HG02623 (cell line): ENCODE results near the gene NPW.

Source experiments
- ATAC-seq: cut with Tn5 transposase; IDR thresholded peaks from one replicate; pipeline ENCODE4 v1.9.1; 2021; ENCODE audit warnings: moderate library complexity; ENCODE audit not compliant: unreplicated experiment

The NPW gene

DNA sequence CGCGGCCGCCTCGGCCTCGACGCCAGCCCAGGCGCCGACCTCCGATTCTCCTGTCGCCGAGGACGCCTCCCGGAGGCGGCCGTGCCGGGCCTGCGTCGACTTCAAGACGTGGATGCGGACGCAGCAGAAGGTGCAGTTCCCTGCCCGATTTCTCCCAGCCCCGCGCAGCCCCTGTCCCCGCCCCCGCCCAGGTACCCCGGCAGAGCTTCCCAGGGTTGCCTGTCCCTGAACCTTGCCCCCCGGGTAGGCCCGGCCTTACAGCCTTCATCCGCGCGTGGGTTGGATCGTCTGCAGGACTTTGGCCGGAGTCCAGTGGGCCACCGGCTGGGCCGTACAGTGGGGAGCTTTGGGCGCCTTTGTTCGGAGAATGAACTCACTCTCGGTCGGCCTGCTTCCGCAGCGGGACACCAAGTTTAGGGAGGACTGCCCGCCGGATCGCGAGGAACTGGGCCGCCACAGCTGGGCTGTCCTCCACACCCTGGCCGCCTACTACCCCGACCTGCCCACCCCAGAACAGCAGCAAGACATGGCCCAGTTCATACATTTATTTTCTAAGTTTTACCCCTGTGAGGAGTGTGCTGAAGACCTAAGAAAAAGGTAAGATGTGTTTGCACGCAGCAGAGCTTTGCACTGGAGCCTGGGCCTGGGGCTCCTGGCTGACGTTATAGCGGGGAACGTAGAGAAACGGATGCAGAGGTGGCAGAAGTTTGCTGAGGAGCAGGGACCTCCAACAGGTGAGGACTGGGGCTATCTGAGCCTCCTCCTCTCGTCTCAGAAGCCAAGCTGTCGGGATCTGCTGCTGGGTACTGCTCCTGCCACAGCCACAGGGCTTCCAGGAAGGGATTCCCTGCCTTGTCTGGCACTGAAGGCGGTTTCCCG lies 35.0 kb upstream of the NPW start:
- no peak for ATAC-seq

DNA sequence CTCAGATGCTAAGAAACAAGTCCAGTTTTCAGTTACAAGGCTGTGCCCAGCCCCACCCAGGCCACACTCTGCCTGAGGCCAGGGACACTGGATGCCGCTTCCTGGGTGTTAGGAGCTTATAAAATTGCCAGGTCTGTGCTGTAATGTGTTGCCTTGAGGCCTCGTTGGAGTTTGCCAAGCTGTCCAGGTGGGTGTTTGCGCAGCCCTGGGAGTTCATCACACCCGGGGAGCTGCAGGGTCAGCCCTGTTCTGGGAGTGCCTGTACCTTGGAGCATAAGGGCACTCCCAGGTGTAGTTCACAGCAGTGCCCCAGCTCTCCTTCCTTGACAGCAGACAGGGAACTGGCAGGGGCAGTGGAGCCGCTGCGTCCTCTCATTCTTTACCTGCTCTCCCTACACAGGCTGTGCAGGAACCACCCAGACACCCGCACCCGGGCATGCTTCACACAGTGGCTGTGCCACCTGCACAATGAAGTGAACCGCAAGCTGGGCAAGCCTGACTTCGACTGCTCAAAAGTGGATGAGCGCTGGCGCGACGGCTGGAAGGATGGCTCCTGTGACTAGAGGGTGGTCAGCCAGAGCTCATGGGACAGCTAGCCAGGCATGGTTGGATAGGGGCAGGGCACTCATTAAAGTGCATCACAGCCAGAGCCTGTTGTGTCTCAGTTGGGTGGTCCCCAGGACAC lies 34.0 kb upstream of the NPW start:
- ATAC-seq: no peak

DNA sequence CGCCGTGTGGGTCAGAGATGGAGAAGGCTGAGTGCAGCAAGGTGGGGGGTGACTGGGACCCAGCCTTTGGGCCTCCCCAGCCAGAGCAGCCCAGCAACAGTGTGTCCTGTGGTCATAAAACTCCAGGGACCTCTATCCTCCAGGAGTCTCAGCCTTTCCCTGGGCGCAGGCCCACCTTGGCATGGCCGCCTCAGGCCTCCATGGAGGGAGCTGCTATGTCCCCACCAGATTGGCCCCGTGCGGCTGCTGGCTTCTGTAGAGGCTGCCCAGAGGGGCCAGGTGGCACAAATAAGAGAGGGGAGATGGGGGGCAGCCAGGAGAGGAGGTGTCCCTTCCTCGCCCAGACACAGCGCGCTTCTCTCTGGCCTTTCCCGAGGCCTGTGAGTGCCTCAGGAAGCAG lies 32.4 kb upstream of the NPW start:
- no peak for ATAC-seq

DNA sequence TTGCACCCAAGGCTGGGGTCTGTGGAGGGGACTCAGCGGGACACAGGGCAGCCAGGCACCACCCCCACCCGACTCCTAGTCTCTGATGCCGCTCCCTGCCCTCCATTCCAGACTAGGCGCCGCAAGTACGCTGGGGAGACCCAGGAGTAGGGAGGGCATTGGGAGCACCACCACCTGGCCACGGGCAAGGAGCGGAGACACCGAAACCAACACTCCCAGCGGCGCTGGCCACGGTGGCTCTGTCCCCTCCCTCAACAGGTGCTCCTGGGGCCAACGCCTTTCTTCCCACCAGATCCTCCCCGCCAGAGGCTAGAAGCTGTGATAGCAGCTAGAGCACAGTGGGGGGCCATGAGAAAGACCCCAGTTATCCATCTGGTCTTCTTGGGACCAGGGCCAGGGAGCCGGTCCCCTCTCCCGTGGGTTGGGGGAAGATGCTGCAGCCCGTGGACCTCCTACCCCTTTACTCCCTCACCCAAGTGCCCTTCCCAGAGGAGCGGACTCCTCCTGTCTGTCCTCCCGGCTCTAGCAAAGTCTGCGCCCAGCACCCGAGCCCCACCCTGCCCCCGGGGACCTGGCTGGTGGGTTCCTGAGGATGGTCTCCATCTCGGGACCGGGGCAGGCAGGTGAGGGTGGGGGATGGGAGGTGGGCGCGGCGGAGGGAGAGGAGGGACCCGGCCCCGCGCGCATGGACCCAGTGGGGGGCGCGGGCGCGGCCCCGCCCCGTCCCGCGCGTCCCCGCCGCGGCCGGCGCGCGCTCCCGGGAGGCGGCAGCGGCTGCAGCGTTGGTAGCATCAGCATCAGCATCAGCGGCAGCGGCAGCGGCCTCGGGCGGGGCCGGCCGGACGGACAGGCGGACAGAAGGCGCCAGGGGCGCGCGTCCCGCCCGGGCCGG lies 30.1 kb upstream of the NPW start, which contains the start of gene SYNGR3:
SYNGR3 (plus strand) TSS at position 762 of the 892 bp plus-strand sequence. CDS start 133 bp downstream, outside the sequence.
- ATAC-seq: no peak

DNA sequence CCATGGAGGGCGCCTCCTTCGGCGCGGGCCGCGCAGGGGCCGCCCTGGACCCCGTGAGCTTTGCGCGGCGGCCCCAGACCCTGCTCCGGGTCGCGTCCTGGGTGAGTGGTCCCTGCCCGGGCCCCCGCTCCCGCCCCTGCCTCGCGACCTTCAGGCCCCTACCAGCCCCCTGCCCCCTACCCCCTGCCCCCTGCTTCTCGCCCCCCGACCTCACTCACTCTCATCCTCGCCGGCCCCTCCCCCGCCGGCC lies 29.6 kb upstream of the NPW start:
- no peak for ATAC-seq

DNA sequence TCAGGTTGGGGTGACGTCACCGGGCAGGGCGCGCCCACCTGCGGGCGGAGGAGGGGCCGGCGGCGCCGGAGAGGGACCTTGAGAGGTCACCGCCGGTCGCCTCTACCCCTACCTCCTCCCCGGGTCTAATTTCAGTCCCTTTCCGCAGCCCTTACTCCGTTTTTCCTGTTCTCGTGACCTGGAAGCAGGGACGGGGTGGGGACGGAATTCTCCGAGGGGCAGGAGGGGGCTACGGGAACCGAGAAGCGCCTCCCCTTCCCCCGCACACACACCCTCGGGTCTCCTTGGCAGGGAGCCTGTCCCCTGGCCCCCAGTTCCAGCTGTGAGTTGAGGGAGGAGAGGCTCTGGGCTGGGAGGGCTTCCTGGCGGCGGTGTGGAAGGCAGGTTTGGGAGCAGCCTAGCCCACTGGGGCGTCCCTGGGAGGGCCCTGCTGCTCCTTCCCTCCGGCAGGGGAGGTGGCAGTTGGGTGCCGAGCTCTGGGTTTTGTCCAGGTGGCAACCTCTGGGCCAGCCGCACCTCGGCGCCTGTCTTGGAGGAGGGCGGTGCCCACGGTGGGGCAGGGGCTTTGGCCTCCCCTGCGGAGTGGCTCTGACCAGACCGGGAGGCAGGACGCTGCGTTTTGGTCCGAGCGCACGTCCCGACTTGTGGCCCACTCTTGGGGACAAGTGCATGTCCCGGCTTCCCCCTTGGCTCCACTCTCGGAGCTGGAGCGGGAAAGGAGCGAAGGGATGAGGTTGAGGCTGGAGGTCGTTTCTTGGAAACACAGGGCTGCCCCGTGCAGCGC lies 29.0 kb upstream of the NPW start:
- ATAC-seq: no peak

DNA sequence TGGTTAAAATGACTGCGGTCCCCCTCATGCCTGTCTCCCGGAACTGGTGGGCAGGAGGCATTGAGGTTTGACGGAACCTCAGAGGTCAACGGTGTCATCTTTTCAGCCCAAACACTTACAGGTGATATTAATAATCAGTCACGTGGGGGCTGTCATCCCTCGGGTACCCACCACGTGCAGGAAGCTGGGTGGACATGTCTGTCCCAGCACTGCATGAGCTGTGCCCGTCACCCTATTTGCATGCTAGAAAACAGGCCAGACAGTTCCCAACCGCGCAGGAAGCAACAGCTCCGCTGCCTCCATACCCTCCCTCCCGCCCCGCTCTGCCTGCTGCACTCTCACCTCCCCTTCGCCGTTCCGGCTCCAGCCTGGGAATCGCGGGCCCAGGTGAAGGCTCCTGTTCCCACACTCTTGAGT lies 28.4 kb upstream of the NPW start:
- ATAC-seq: no peak

DNA sequence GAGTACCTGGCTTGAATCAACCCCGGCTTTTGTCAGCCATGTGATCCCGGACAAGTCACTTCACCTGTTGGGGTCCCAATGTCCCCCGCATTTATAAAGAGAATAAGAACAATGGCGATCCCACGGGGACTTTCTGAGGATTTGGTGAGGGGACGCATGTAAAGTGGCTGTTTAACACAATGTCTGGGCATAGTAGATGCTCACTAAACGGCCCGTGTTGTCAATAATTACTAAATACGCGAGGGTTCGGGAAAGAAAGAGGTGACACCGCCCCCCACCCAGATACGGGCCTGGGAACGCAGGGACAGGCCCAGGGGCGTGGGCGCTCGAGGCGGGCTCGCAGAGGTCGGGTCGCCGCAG lies 28.0 kb upstream of the NPW start:
- ATAC-seq: no peak

DNA sequence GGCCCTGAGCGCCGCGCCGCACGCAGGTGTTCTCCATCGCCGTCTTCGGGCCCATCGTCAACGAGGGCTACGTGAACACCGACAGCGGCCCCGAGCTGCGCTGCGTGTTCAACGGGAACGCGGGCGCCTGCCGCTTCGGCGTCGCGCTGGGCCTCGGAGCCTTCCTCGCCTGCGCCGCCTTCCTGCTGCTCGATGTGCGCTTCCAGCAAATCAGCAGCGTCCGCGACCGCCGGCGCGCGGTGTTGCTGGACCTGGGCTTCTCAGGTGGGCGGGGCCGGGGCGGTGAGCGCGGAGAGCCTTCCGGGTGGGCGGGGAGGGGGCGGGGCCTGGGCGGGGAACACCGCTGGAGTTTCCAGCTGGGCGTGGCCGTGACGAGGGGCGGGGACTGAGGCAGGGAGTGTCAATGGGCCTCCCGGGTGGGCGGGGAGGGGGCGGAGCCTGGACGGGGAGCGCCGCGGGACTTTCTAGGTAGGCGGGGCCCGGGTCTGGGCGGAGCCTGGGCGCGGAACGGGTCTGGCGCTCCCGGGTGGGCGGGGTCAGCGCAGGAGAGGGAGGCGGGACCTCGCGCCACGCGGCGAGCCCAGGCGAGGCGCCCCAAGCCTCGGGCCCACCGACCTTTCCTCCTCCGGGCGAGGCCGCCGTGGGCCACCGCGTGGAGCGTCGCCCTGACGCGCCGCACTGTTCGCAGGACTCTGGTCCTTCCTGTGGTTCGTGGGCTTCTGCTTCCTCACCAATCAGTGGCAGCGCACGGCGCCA lies 27.5 kb upstream of the NPW start:
- peak; percentile 41 for ATAC-seq

DNA sequence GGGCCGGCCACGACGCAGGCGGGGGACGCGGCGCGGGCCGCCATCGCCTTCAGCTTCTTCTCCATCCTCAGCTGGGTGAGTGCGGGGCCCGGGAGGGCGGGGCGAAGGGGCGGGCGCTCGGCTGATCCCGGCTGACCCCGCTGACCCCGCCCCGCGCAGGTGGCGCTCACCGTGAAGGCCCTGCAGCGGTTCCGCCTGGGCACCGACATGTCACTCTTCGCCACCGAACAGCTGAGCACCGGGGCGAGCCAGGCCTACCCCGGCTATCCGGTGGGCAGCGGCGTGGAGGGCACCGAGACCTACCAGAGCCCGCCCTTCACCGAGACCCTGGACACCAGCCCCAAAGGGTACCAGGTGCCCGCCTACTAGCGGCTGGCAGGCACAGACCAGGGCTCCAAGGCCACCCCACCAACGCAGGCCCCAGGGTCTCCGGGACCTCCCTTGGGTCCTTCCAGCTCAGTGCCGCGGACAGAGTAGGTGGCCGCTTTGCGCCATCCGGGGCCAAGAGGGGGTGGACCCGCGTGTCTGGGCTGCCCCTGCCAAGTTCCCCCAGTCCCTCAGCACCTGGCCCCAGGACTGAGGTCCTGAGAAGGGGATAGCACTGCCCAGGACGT lies 26.8 kb upstream of the NPW start:
- ATAC-seq: no peak

DNA sequence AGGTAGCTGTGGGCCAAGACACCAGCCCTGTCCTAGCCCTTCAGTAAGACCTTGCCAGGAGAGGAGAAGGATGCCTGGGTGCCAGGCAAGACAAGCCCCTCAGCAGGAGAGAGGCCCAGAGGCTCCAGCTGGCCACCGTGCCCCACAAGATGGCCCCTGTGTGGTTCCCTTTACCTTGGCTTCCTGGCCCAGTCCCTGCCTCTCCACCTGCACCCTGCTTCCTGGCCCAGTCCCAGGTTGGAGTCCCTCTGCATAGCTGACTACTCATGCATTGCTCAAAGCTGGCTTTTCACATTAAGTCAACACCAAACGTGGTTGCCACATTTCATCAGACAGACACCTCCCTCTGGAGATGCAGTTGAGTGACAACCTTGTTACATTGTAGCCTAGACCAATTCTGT lies 25.9 kb upstream of the NPW start:
- ATAC-seq: no peak

DNA sequence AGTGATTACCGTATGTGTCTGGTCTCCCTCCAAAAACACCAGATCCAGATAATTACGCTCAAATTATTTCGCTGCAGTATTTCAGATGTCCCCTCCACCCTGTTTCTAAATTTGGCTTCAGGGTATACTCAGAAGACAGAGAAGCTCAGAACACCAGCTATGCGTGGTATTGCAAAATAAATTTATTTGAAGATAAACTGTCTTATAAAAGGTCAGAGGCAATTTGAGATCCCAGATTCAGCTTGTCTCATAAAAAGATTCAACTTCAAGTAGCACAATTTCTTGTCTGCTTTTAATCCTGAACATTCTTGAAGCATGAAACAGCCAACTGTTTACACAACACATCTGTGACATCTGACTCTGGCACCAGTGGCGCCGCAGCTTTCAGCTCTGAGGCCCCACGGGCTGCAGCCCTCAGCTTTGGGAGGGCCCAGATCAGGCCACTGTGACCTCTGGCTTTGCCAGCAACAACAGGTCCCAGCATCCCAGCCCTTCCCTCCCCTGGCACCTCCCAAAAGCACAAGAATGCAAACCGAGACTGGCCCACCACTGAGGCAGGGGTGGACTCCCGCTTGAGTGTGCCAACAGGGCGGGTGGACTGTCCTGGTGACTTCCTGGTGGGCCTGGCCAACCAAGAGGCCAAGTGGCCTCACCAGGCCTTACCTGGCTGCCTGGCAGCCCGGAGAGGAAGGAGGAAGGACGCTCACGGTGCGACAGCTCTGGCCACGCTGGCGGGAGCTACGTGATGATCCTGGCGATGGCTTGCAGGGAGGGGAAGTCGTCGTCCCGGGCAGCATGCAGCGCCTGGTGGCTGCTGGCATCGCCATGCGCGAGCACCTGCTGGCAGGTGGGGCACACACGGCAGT lies 21.9 kb upstream of the NPW start:
- no peak for ATAC-seq

DNA sequence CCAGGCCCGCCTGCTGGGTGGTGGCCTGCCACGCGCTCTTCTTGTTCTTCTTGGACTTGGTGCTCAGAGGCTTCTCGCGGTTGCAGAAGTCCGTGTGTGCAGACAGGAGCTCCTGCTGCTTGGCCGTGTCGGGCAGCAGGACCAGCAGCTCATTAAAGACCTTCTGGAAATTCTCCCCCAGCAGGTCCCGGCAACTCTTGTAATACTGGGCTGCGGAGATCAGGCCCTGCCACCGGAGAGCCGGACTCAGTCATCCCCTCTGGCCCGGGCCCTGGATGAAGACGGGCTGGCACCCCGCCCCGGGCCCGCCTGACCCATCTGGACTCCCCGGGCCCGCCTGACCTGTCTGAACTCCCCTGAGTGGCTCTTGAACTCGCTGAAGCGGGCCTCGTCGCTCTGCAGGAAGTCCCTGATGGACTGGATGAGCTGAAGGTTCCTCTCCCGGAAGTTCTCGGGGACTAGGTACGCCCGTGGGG lies 21.2 kb upstream of the NPW start:
- no peak for ATAC-seq

DNA sequence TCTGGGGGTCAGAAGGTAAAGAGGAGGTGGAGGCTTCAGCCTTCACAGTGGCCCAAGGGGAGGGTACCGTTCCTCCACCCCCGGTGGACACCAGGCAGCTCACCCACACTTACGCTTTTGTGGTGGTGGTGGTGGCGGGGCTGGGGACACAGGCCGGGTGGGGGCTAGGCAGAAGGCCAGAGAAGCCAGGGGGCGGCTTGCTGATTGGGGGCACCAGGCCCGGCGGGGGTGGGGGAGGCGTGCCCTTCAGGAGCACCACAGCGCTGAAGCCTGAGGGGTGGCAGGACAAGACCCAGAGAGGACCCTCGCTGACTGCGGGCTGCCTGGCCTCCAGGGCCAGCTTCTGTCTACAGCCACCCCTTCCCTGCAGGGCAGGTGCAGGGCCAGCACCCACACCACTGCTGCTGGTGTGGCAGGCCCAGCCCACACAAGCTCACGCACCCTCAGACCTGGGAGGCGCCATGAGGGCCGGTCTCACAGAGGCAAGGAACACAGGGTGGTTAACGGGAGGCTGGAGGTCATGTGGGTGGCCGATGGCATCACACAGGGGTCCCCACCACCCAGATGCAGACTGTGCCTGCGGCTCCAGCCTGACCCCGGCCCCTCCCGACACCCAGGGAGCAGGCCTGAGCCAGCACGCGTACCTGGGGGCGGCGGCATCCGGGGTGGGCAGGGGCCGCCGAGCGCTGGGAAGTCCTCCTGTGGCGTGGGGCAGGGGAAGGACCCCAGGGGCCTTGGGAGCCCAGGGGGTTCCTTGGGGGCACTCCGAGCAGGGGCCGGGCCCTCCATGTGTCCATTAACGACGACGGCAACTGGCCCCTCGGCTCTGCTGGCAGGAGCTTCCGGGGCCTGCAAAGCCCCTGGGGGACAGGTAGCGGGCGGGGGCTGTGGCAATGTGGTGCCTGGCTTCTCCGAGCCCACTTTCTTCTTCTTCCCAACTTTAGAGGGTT lies 20.5 kb upstream of the NPW start:
- no peak for ATAC-seq

DNA sequence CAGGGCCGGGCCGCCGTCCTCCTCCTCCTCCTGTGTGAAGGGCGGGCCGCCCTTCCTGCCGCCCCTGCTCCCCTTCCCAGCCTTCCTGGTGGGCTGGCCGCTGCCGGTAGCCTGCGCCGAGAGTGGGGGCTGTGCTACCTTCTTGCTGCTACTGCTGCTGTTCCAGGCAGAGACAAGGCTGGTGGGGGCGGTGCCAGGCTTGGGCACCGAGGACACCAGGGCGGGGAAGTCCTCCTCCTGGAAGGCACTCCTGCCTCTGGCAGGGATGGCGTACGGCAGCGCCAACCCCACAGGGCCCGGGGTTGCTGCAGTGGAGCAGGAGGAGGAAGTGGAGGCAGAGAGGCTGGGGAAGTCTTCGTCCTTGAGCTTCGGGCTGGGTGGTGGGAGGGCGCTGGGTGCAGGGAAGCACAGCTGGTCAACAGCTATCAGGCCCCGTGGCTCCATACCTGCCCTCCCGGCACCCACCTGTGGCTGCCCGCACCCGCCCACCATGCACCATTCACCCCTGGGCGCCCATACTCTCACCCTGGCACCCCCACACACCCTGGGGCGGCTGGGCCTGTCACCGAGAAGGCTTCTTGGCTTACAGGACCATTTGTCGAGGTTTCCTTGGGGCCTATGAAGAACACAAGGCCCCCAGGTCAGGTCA lies 19.6 kb upstream of the NPW start:
- ATAC-seq: no peak

DNA sequence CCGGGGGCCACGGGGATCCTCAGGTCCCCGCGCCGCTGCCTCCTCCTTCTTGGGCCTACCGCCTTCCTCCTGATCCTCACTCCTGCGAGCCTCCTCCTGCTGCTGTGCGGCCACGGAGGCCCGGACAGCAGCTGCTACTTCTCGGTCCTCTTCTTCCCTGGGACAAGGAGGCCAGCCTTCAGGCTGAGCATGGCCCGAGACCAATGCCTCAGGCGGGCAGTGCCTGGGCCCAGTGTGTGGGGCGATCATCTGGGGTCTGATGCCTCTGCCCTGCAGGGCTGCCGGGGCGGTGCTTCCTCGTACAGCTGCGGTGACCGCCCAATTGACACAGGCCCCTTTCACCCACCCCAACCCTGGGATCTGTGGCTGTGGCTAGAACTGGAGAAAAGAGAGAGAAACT lies 18.6 kb upstream of the NPW start:
- ATAC-seq: no peak
